Measurements from ENCODE around the gene PLGLB1.
"Not testable (repeated sequence)": the region's sequence is repeated elsewhere in the genome, so short reads cannot be mapped to it uniquely, and the experiment has no call there.

PLGLB1 gene

GRCh38 chr2:87021744-87022143, at the start of gene PLGLB1:
PLGLB1 (minus strand) TSS chr2:87021844; CDS start chr2:87021783, 61 bp downstream.
- not testable (repeated sequence) for DNase-seq

DNA sequence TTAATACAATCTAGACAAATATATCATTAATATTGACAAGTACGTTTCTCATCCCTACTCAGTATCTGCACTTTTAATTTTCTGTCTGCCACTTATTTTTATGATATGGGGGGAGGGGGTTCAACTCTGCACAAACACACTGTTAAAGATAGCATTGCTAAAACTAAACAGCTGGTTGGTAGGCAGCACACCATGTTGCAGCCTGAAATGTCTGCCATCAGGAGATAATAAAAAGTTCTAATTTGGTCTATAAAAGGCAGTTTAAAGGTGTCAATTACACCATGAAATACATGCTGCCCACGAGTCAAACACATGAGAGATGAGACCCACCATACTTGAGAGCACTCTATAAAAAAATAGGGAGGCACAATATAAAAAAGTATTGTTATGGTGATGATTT, 42.7 kb upstream of the PLGLB1 start:
- not testable (repeated sequence) for DNase-seq

- DNase-seq, result not testable (repeated sequence)
These were observed 41.8 kb upstream of the PLGLB1 start for GRCh38 chr2:87063431-87063830.

DNA sequence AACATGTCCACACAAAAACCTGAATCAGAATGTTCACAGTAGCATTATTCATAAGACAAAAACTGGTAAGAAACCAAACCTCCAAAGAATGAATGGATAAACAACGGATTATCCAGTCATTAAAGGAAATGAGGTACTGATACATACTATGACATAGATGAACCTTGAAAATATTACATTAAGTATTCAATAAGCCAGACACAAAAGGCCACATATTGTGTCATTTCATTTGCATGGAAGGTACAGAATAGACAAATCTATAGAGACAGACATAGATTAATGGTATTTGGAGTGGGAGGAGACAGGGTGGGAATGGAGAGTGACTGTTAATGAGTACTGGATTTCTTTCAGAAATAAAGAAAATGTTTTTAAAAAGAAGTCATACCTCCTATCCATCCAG, 39.9 kb upstream of the PLGLB1 start:
- DNase-seq, result not testable (repeated sequence)

GRCh38 chr2:87057606-87058005, 36.0 kb upstream of the PLGLB1 start:
- DNase-seq, result not testable (repeated sequence)

DNA sequence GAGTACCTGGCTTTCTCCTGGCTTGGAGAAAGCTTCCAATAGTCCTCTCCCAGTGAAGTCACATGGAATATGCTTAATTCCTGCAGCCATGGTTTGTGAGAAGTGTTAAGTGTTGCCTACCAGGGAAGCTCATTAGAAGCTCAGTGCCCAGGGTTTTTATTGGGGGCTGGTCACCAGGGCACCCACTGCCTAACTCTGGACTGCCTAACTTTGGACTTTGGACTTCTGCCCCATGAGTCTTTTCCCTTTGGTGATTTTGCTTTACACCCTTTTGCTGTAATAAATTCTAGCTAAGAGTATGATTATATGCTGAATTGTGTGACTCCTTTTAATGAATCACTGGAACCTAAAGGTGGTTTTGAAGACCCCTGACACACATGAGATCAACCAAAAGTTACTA, 35.2 kb upstream of the PLGLB1 start:
- DNase-seq, result not testable (repeated sequence)

DNA sequence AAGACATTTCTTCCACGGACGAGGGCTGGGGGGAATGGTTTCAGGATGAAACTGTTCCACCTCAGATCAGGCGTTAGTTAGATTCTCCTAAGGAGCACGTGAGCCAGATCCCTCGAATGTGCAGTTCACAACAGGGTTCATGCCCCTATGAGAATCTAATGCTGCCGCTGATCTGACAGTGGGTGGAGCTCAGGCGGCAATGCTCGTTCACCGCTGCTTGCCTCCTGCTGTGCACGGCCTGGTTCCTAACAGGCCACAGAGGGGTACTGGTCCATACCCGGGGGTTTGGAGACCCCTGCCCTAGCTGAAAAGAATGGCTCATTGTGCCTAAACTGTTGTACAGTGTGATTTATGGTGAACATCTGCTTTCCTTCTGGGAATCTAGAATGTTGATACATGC, 34.8 kb upstream of the PLGLB1 start:
- not testable (repeated sequence) for DNase-seq

DNA sequence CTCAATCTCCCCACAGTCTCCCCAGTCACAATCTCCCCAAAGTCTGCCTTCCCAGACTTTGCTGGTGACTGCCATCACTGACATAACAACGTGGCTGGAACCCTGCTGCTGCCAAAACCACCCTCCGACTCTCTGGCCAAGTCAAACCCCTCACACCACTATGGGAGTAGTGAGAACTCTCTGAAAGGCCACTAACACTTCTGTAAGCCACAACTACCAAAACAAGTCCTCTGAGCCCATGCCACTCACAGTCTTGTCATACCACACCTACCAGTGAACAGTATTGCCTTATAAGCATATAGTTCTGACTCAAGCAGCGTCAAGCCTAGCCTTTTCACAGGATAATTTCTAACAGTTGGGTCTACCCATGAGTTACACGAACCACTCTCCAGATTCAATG, 32.7 kb upstream of the PLGLB1 start:
- DNase-seq, result not testable (repeated sequence)

GRCh38 chr2:87041321-87041978, 19.8 kb upstream of the PLGLB1 start:
- not testable (repeated sequence) for DNase-seq

GRCh38 chr2:87028607-87029006, 7.0 kb upstream of the PLGLB1 start:
- DNase-seq, result not testable (repeated sequence)

- DNase-seq, result not testable (repeated sequence)
These were observed 5.2 kb upstream of the PLGLB1 start for GRCh38 chr2:87026816-87027215.

DNA sequence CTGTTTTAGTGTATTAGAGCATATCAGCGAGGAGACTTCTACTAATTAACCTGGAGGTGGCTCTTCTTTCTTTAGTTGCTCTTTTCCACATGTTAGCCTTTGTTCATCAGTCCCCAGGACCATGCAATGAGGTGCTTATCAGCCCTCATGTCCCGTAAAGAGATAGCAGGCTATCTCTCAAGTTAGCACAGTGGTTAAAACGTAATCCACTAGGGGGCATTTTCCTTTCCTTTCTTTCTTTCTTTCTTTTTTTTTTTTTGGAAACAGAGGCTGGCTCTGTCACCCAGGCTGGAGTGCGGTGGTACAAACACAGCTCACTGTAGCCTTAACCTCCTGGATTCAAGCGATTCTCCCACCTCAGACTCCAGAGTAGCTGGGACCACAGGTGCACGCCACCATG, 4.3 kb upstream of the PLGLB1 start:
- DNase-seq, result not testable (repeated sequence)

DNA sequence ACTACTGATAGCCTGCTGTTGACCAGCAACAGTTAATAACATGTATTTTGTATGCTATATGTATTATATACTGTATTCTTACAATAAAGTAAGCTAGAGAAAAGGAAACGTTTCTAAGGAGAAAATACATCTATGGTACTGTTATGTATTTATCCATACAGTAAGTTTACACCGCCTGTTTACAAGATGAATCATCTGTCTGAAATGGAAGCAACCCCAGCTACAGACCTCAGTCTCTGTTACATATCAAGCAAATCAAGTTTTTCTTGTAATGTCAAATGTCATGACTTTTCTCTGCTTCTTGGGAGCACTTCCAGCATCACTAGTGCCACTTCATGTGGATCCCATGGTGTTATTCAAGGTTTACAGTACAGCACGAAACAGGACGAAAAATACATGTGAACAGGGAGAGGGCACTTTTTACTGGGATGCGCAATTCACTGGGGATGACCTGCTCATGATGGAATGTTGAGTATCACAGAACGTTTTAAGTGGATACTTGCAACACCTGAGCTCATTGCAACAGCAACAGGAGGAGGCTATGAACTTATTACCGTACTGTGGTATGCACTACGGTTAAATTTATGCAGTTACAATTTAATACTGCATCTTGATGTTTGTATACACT, 2.5 kb upstream of the PLGLB1 start:
- not testable (repeated sequence) for DNase-seq

DNA sequence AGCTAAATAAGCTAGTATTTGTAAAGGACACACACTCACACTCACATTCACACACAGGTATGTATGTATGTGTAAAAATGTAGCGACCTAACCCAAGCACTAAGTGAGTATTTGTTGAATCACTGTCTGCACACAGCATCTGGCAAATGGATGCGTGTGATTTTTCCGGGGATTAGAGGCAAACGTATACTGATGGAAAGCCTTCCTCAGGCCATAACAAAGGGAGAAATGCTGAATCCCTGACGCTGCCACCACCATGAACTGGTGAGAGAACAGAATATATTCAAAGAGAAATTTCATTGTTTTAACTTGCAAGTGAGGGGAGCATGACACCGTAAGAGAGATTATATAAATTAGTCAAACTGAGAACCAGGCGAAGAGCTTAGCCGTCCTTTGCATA, 601 bp downstream of the PLGLB1 start:
- DNase-seq, result not testable (repeated sequence)

DNA sequence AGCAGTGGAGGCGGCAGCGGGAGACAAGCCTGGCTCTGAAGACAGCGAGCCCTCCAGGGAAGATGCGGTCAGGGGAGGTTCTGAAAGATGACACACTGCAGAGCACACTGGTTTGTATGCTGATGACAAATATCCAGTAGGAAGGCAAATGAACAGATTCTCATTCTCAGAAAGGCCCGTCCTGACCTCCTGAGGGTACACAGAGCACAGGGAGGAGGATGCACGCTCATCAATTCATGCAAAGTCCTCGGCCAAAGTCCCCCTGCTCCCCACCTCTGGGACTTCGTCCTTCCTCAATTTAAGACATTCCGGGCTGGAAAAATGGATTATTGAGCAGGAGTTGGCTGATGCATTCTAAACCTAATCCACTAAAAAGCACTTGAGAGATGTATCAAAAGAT, 2.6 kb downstream of the PLGLB1 start:
- not testable (repeated sequence) for DNase-seq

- not testable (repeated sequence) for DNase-seq
These were observed 7.0 kb downstream of the PLGLB1 start for GRCh38 chr2:87014489-87015169.

DNA sequence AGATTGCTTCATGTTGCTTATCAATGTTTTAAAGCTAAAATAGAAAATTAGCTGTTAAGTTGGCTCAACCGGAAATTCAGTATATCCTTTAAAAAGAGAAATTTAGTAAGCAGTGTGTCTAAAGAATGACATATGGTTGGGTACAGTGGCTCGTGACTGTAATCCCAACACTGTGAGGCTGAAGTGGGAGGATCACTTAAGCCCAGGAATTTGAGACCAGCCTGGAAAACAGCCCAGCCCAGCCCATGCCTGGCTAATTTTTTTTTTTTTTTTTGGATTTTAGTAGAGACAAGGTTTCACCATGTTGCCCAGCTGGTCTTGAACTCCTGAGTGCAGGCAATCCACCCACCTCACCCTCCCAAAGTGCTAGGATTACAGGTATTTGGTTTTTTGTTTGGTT, 17.2 kb downstream of the PLGLB1 start:
- DNase-seq, result not testable (repeated sequence)

Measured in DMS79 treated with DMSO at 0.1 percent for 48 hours (cell line).